NOMO-1 treated with DMSO at 0.1 percent for 48 hours (cell line): ENCODE measurements around the gene SLC12A8.
A peak's percentile ranks its signal among the peaks of the same experiment; 100 is the strongest.

Source experiments
- DNase-seq: peaks from one replicate; lab custom pipeline; 2025; ENCODE audit not compliant: unreplicated experiment; lab: John Stamatoyannopoulos, UW

The SLC12A8 gene

DNA sequence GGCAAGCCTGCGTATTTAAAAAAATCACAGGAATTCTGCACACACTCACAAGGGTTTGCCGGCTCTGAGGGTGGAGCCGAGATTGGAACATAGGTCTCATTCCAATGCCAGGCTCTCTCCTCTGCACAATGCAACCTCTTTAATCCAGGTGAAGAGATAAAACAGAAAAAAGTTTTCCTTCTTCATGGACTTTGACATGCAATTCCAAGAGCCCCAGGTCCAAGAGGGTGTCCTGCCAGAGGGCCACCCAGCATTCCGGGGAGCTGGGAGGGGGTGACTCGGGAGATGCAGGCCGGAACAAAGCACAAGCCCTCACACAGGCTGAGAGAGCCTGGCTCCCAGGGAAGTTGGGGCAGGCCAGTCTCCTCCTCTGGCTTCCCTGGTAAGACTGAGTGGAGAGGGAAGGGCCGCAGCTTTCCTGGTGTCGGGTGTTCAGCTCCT is 6.7 kb upstream of the SLC12A8 start:
- DNase-seq: no peak

DNA sequence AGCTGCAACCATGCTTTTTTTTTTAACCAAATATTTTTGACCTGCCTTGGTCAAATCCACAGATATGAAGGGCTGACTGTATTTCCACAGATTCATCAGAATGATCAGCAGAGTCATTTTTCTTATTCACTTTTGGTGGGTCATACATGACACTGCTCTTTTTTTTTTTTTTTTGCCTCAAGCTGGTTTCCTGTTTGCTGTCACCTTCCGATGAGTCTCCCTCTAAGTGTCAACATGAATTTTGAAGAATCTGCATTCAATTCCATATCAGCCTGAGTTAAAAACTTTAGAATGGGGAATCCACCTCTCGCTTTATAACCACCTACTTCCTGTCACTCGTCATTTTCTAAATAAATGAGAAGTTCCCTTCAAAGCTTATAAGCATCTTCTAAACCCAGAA is 2.2 kb upstream of the SLC12A8 start:
- peak; percentile 32 for DNase-seq

- DNase-seq: no peak
Observed at GRCh38 chr3:125213946-125214542, 1.5 kb upstream of the SLC12A8 start.

GRCh38 chr3:125213364-125213755 is 812 bp upstream of the SLC12A8 start:
- DNase-seq: no peak

- no peak for DNase-seq
Observed at GRCh38 chr3:125212091-125212508, 448 bp downstream of the SLC12A8 start.

DNA sequence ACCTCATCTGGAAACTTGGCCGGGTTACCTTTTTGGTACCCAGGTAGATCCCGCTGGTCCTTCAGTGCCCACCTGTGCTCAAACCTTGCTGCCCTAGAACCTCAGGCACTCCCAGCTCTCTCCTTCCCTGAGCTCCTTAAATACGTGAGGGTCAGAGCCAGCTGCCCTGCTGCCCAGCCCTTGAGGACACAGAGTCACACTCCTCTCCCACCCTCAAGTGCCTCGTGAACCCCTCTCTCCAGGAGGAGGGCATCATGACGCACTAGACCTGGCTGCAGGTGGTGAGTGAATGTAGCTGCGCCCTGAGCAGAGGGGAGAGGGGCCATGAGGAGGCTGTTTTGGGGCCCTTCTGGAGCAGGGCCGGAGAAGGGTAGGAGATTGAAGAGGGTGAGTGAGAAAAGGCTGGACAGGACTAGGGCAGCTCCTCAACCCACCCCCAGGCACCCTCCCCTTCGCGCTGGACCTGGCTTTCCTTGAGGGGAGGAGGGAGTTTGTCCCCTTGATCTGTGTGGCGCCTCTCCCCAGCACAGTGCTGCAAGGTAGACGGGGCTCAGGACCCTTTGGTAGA is 941 bp downstream of the SLC12A8 start:
- no peak for DNase-seq

DNA sequence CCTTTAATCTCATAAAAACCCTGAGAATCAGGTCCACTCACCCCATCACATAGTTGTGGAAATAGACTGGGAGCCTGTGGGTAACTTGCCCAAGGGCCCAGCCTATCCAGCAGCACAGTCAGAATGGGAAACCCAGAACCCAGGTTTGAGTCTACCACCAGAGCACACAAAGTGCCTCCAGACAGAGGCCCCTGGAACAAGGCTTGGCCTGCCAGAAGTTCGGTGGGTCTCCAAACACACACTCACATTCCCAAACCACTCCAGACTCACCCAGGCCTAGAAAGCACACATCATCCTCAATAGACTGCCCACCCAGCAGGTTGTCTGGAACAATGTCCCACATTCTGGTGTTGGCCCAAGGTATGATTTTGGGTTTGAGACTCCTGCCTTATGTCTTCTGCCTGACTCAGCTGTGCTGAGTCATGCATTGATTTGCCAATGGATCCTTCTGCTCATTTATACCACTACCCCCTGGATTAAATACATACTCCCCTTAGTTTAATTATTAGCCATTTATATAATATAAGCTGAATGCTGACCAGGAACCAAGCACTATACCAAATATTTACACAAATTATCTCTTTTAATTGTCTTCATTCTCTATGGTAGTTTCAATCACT is 4.5 kb downstream of the SLC12A8 start:
- DNase-seq: no peak

DNA sequence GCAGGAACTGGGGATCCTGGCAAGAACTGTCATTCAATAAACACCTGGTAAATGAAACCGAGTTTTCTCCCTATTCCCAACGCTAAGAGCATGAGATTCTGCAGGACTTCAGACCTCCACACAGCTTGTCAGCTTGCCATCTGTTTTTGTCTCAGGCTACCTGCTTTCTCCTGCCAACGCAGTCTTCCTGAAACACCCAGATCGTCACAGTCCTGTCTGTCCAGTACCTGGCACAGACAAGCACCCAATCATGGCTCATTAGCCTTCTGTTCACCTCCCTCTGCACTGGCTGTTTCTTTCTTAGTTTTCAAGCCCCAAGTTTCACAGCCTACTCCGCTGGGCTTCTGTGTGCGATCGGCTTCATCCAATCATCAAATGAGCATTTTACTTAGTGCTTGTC is 5.0 kb downstream of the SLC12A8 start:
- no peak for DNase-seq

GRCh38 chr3:125206934-125207333 is 5.6 kb downstream of the SLC12A8 start:
- no peak for DNase-seq

DNA sequence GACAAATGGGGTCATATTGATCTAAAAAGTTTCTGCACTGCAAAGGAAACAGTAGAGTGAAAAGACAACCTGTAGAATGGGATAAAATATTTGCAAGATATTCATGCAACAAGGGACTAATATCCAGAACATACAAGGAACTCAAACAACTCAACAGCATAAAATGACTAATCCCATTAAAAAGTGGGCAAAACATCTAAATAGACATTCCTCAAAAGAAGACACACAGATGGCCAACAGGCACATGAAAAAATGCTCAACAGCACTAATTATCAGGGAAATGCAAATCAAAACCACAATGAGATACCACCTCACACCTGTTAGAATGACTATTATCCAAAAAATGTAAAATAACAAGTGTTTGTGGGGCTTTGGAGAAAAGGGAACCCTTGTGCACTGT is 8.8 kb downstream of the SLC12A8 start:
- DNase-seq: no peak

GRCh38 chr3:125202197-125202596 is 10.4 kb downstream of the SLC12A8 start:
- DNase-seq: peak; percentile 34

- DNase-seq: no peak
Observed at GRCh38 chr3:125200731-125201139, 11.8 kb downstream of the SLC12A8 start.

DNA sequence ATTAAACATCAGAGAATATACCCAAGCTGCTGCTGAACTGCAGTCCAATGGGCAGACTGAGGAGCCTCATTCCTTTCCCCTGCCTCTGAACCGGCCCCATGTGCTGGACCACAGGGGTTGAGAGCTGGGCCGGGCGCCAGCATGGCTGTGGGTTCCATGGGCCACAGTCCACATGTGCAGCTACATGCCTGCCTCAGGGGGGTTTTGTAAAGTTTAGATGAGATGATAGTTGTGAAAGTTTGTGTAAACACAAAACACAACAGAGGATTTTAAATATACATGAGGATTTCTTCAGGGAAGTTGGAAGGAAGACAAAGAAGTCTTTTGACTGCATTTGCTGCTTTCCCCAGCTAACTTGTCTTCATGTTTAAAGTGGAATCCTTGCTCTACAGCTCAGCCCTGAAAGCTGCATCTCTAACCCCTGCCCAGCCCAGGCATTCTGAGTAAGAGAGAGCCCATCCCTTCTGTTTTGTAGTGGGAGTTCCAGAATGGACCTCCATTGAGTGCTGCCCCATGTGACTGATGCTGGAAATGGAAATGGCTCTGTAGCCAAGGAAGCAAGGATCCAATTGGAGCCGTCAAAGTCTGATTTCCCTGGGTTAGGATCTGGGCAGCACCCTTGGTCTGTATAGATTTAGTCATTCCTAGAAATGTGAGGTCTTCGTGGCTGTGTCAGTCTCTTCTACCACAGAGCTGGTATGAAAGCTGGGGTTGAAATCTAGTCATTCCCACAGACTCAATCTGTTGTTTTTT is 17.5 kb downstream of the SLC12A8 start:
- DNase-seq: no peak

GRCh38 chr3:125194061-125194848 is 18.3 kb downstream of the SLC12A8 start:
- no peak for DNase-seq

GRCh38 chr3:125192190-125193035 is 20.1 kb downstream of the SLC12A8 start:
- DNase-seq: no peak

GRCh38 chr3:125191730-125192129 is 20.8 kb downstream of the SLC12A8 start:
- no peak for DNase-seq

- DNase-seq: no peak
Observed at GRCh38 chr3:125191256-125191655, 21.3 kb downstream of the SLC12A8 start.

DNA sequence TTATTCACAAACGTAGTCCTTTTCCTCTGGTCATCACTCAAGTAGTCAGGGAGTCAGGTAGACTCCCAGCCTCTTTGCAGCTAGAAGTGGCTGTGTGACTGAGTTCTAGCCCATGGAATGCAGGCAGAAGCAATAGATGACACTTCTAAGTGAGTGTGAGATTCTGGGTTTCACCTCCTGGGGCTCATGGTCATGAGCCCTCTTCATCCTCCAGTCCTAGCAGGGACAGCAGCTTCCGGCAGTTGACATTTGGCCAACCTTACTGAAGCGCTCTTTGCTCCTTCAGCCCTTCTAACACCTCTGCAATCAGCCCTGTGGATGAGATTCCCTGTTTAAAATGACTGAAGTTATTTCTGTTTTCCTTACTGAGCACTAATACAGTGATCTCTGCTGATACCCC is 21.8 kb downstream of the SLC12A8 start:
- DNase-seq: no peak

GRCh38 chr3:125189378-125190165 is 23.0 kb downstream of the SLC12A8 start:
- no peak for DNase-seq
